GM23338 (cell line): ENCODE data around the gene REM2.

Source experiments
- CREB1 ChIP-seq: fragments of 250-450 bp; sonication (Bioruptor Pico); IDR thresholded peaks from 2 replicates; pipeline ENCODE4 v1.5.0; 2020; ENCODE audit warnings: low read depth, mild to moderate bottlenecking, moderate library complexity
- CTCF ChIP-seq, 2 experiments: fragments of 200-600 bp in 1 of 2; sonication (generic) in 1 of 2; conservative IDR thresholded peaks; 2 replicates each; pipeline versions ENCODE4 v1.5.1 to v1.6.1; 2016 to 2017; ENCODE audit warnings: antibody characterized with exemption in 2 of 2, low read depth in 2 of 2, mild to moderate bottlenecking in 2 of 2, moderate library complexity in 1 of 2
- EZH2 ChIP-seq: fragments of 200-600 bp; sonication (generic); IDR thresholded peaks from one replicate; pipeline ENCODE4 v1.8.0; 2017; ENCODE audit warnings: antibody characterized with exemption, mild to moderate bottlenecking, low read depth; ENCODE audit not compliant: unreplicated experiment
- EZH2phosphoT487 ChIP-seq: fragments of 200-600 bp; sonication (generic); IDR thresholded peaks from one replicate; pipeline ENCODE4 v1.8.1; 2018; ENCODE audit warnings: antibody characterized with exemption; ENCODE audit not compliant: unreplicated experiment
- JUNB ChIP-seq: IDR thresholded peaks from one replicate; pipeline ENCODE4 v1.6.1; 2016; ENCODE audit warnings: antibody characterized with exemption; ENCODE audit not compliant: unreplicated experiment
- NANOG ChIP-seq: IDR thresholded peaks from 2 replicates; pipeline ENCODE4 v1.6.1; 2016; ENCODE audit warnings: antibody characterized with exemption, borderline replicate concordance
- POLR2AphosphoS5 ChIP-seq: IDR thresholded peaks from 2 replicates; pipeline ENCODE4 v1.6.1; 2016; ENCODE audit warnings: antibody characterized with exemption, low read depth
- STAT1 ChIP-seq: IDR thresholded peaks from one replicate; pipeline ENCODE4 v1.6.1; 2016; ENCODE audit warnings: antibody characterized with exemption; ENCODE audit not compliant: unreplicated experiment
- ZNF114 ChIP-seq: fragments of 250-450 bp; sonication (Bioruptor Pico); IDR thresholded peaks from 2 replicates; pipeline ENCODE4 v1.5.0; 2020; ENCODE audit warnings: mild to moderate bottlenecking, moderate library complexity
- ZNF331 ChIP-seq: fragments of 250-450 bp; sonication (Bioruptor Pico); IDR thresholded peaks from 2 replicates; pipeline ENCODE4 v1.5.0; 2020; ENCODE audit warnings: low read depth, mild to moderate bottlenecking, moderate library complexity
- TF ChIP-seq, protein P1 (sequence below): IDR thresholded peaks from one replicate; pipeline ENCODE4 v1.6.1; 2018; ENCODE audit warnings: antibody characterized with exemption; ENCODE audit not compliant: unreplicated experiment
- TF ChIP-seq, protein P2 (sequence below): IDR thresholded peaks from 2 replicates; pipeline ENCODE4 v1.6.1; 2016; ENCODE audit warnings: antibody characterized with exemption
- TF ChIP-seq, protein P3 (sequence below): fragments of 250-450 bp; sonication (Bioruptor Pico); IDR thresholded peaks from 2 replicates; pipeline ENCODE4 v1.5.0; 2020; ENCODE audit warnings: mild to moderate bottlenecking, moderate library complexity

DNA sequence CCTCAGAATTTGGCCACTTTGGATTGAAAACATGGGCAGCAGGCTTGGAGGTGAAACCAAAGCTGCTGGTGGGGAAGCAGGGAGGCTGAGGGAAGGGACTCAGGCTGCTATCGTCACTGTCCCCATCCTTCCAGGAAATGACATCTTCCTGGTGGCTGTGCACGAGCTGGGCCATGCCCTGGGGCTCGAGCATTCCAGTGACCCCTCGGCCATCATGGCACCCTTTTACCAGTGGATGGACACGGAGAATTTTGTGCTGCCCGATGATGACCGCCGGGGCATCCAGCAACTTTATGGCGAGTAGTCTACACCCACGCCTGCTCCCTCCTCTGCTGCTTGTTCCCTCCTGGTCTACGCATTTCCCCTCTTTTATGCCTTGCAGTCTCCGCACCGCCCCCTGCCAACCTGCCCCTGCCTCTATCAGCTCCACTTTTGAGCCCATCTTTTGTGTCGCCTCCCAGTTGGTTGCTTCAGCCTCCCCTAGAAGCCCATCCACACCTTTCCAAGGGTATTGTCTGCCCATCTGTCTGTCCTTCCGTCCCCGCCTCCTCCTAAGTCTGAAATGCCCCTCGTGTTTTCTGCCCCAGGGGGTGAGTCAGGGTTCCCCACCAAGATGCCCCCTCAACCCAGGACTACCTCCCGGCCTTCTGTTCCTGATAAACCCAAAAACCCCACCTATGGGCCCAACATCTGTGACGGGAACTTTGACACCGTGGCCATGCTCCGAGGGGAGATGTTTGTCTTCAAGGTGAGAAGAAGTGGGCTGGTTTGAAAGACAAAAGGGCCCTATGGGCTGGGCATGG is 39.7 kb upstream of the REM2 start:
- TF ChIP-seq CREB1 (CRISPR knock-in tag) (no peak), CTCF (conservative IDR thresholded peaks at IDR 0.05; ENCODE audit: low read depth in 2 of 2) (no peak), POLR2AphosphoS5 (no peak), EZH2phosphoT487 (no peak), EZH2 (no peak), JUNB (no peak), STAT1 (no peak), NANOG (no peak), ZNF114 (CRISPR knock-in tag) (no peak), ZNF331 (no peak)
- TF ChIP-seq, protein P1, sequence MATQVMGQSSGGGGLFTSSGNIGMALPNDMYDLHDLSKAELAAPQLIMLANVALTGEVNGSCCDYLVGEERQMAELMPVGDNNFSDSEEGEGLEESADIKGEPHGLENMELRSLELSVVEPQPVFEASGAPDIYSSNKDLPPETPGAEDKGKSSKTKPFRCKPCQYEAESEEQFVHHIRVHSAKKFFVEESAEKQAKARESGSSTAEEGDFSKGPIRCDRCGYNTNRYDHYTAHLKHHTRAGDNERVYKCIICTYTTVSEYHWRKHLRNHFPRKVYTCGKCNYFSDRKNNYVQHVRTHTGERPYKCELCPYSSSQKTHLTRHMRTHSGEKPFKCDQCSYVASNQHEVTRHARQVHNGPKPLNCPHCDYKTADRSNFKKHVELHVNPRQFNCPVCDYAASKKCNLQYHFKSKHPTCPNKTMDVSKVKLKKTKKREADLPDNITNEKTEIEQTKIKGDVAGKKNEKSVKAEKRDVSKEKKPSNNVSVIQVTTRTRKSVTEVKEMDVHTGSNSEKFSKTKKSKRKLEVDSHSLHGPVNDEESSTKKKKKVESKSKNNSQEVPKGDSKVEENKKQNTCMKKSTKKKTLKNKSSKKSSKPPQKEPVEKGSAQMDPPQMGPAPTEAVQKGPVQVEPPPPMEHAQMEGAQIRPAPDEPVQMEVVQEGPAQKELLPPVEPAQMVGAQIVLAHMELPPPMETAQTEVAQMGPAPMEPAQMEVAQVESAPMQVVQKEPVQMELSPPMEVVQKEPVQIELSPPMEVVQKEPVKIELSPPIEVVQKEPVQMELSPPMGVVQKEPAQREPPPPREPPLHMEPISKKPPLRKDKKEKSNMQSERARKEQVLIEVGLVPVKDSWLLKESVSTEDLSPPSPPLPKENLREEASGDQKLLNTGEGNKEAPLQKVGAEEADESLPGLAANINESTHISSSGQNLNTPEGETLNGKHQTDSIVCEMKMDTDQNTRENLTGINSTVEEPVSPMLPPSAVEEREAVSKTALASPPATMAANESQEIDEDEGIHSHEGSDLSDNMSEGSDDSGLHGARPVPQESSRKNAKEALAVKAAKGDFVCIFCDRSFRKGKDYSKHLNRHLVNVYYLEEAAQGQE, result no peak
- TF ChIP-seq, protein P2, sequence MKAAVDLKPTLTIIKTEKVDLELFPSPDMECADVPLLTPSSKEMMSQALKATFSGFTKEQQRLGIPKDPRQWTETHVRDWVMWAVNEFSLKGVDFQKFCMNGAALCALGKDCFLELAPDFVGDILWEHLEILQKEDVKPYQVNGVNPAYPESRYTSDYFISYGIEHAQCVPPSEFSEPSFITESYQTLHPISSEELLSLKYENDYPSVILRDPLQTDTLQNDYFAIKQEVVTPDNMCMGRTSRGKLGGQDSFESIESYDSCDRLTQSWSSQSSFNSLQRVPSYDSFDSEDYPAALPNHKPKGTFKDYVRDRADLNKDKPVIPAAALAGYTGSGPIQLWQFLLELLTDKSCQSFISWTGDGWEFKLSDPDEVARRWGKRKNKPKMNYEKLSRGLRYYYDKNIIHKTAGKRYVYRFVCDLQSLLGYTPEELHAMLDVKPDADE, result no peak
- TF ChIP-seq, protein P3, sequence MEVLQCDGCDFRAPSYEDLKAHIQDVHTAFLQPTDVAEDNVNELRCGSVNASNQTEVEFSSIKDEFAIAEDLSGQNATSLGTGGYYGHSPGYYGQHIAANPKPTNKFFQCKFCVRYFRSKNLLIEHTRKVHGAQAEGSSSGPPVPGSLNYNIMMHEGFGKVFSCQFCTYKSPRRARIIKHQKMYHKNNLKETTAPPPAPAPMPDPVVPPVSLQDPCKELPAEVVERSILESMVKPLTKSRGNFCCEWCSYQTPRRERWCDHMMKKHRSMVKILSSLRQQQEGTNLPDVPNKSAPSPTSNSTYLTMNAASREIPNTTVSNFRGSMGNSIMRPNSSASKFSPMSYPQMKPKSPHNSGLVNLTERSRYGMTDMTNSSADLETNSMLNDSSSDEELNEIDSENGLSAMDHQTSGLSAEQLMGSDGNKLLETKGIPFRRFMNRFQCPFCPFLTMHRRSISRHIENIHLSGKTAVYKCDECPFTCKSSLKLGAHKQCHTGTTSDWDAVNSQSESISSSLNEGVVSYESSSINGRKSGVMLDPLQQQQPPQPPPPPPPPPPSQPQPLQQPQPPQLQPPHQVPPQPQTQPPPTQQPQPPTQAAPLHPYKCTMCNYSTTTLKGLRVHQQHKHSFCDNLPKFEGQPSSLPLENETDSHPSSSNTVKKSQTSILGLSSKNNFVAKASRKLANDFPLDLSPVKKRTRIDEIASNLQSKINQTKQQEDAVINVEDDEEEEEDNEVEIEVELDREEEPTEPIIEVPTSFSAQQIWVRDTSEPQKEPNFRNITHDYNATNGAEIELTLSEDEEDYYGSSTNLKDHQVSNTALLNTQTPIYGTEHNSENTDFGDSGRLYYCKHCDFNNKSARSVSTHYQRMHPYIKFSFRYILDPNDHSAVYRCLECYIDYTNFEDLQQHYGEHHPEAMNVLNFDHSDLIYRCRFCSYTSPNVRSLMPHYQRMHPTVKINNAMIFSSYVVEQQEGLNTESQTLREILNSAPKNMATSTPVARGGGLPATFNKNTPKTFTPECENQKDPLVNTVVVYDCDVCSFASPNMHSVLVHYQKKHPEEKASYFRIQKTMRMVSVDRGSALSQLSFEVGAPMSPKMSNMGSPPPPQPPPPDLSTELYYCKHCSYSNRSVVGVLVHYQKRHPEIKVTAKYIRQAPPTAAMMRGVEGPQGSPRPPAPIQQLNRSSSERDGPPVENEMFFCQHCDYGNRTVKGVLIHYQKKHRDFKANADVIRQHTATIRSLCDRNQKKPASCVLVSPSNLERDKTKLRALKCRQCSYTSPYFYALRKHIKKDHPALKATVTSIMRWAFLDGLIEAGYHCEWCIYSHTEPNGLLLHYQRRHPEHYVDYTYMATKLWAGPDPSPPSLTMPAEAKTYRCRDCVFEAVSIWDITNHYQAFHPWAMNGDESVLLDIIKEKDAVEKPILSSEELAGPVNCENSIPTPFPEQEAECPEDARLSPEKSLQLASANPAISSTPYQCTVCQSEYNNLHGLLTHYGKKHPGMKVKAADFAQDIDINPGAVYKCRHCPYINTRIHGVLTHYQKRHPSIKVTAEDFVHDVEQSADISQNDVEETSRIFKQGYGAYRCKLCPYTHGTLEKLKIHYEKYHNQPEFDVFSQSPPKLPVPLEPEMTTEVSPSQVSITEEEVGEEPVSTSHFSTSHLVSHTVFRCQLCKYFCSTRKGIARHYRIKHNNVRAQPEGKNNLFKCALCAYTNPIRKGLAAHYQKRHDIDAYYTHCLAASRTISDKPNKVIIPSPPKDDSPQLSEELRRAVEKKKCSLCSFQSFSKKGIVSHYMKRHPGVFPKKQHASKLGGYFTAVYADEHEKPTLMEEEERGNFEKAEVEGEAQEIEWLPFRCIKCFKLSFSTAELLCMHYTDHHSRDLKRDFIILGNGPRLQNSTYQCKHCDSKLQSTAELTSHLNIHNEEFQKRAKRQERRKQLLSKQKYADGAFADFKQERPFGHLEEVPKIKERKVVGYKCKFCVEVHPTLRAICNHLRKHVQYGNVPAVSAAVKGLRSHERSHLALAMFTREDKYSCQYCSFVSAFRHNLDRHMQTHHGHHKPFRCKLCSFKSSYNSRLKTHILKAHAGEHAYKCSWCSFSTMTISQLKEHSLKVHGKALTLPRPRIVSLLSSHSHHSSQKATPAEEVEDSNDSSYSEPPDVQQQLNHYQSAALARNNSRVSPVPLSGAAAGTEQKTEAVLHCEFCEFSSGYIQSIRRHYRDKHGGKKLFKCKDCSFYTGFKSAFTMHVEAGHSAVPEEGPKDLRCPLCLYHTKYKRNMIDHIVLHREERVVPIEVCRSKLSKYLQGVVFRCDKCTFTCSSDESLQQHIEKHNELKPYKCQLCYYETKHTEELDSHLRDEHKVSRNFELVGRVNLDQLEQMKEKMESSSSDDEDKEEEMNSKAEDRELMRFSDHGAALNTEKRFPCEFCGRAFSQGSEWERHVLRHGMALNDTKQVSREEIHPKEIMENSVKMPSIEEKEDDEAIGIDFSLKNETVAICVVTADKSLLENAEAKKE, result no peak
